ENCODE results near the gene ZNF205. TPM values are rescaled to one million over a fixed set of nuclear protein-coding genes. Genes with fewer than 3 reads are reported as not detected.
A peak's percentile ranks its signal among the peaks of the same experiment; 100 is the strongest.

Gene ZNF205
- total and polyA plus RNA-seq, 10 of the 15 experiments (the other 5 are each of a cell fraction or from before 2014, with no cell fraction given), result 0.26 to 1.5 (median 0.78) TPM; not detected in 2

GRCh38 chr16:3129137-3130131 is 17.0 kb downstream of the ZNF205 start:
- peak; percentile 83 for ATAC-seq
- Histone ChIP-seq H3K27ac (ENCODE audit: control insufficient read depth, insufficient read depth) (peak overlapping the region; percentile 69), H3K27me3 (replicated peaks in 1 of 2; ENCODE audit: control insufficient read depth in 2 of 2, insufficient read depth in 2 of 2, low read length in 1 of 2) (no peaks in the 10 kb centered on the region), H3K79me2 (ENCODE audit: control insufficient read depth, insufficient read depth, low read length) (peaks cover 16% of the 10 kb centered on the region), H2AFZ (ENCODE audit: control insufficient read depth, low read depth, low read length) (peak overlapping the region; percentile 72), H3K4me2 (ENCODE audit: control insufficient read depth, insufficient read depth) (peak overlapping the region; percentile 73), H4K20me1 (ENCODE audit: control insufficient read depth, insufficient read depth) (no peaks in the 10 kb centered on the region), H3K9me3 (replicated peaks; ENCODE audit: control insufficient read depth, insufficient read depth, low read length) (no peaks in the 10 kb centered on the region), H3K9ac (ENCODE audit: control insufficient read depth, insufficient read depth, low read length) (peak overlapping the region; percentile 68), H3K4me1 (ENCODE audit: control insufficient read depth, insufficient read depth, low read length) (peaks cover 10% of the 10 kb centered on the region), H3K4me3 (peak overlapping the region; percentile 70), H3K36me3 (ENCODE audit: control insufficient read depth in 2 of 2, insufficient read depth in 2 of 2, low read length in 1 of 2) (peaks cover 0 to 7% of the 10 kb centered on the region in 2 experiments; a peak in 1 of 4 replicates)
- in situ Hi-C loops (cut with MboI), result loop anchor here (5.0 kb wide), 1 partner anchor 67 kb away; no protein-coding TSS in a partner anchor
- ChIA-PET POLR2A (interaction anchor here (0.7 to 2.6 kb wide), 15 partner anchors 8 to 85 kb away, joined by 3 to 12 read pairs (median 6); partner anchors contain the start of genes ZNF205 and ZSCAN10), CTCF (interaction anchor here (0.6 to 9.4 kb wide), 34 partner anchors 9 to 331 kb away, joined by 3 to 396 read pairs (median 7); partner anchors contain the start of genes BICDL2, HCFC1R1, IL32 and THOC6), RAD21 (ENCODE audit: unreplicated experiment) (interaction anchor here (0.8 to 5.5 kb wide), 22 partner anchors 9 to 397 kb away, joined by 3 to 72 read pairs (median 6); partner anchors contain the start of genes IL32, ZNF205 and ZSCAN10), SMC1A (ENCODE audit: uncharacterized antibody, unreplicated experiment) (interaction anchor here (0.6 to 4.6 kb wide), 29 partner anchors 12 to 340 kb away, joined by 3 to 67 read pairs (median 5); partner anchors contain the start of genes IL32 and ZSCAN10)
- intact Hi-C loops (cut with micrococcal nuclease; ENCODE audit: unreplicated experiment), result loop anchor here (1.0 to 2.0 kb wide), 3 partner anchors 35 to 98 kb away; no protein-coding TSS in a partner anchor
- no peak for DNase-seq (ENCODE audit: low read depth, low spot score)
- BruUV-seq (replicated peaks), result no TSS peak
- WGBS (ENCODE audit: insufficient coverage, insufficient replicate concordance, low lambda C conversion rate, missing lambda C conversion rate), result 10% methylated on average over 28 of the region's 28 CpGs
- peak; percentile 27 for FAIRE-seq
- TF ChIP-seq HCFC1 (IDR thresholded peaks at IDR 0.05; ENCODE audit: low read length), result no peak
- TF ChIP-seq SRF (IDR thresholded peaks at IDR 0.05; ENCODE audit: low read depth in 2 of 2, low read length in 2 of 2), result no peak
- peak; percentile 90 for TF ChIP-seq POLR2AphosphoS2 (IDR thresholded peaks at IDR 0.05; ENCODE audit: low read depth, low read length)
- TF ChIP-seq MYC (IDR thresholded peaks at IDR 0.05; ENCODE audit: insufficient read depth, insufficient read length, insufficient replicate concordance, low read length, severe bottlenecking), result no peak
- no peak for TF ChIP-seq RBBP5 (conservative IDR thresholded peaks at IDR 0.05)
- TF ChIP-seq POU2F2 (IDR thresholded peaks at IDR 0.05; ENCODE audit: borderline replicate concordance, low read depth, low read length), result 0 out of 3 replicates have a peak, but pooled peaks have one; percentile 36
- TF ChIP-seq CTCF (IDR thresholded peaks at IDR 0.05 in 2 of 3, conservative IDR thresholded peaks at IDR 0.05 in 1 of 3; ENCODE audit: control insufficient read depth in 2 of 3, extremely low read depth in 1 of 3, insufficient read depth in 1 of 3, low read depth in 3 of 3, low read length in 3 of 3), result peak; percentile 91 to 95 (median 94)
- TF ChIP-seq KLF5 (IDR thresholded peaks at IDR 0.05; ENCODE audit: partially characterized antibody), result peak; percentile 24
- peak; percentile 37; the same call in 1 of the 2 replicates for TF ChIP-seq GATAD2B (conservative IDR thresholded peaks at IDR 0.05; ENCODE audit: low read depth)
- TF ChIP-seq BHLHE40 (IDR thresholded peaks at IDR 0.05; ENCODE audit: borderline replicate concordance in 1 of 2, low read depth in 2 of 2, low read length in 1 of 2), result peak; percentile 35 to 59; a peak in 2 of 4 replicates
- TF ChIP-seq FOS (IDR thresholded peaks at IDR 0.05; ENCODE audit: borderline replicate concordance, extremely low read depth, insufficient read length), result no peak
- no peak; the same call in 1 of the 2 replicates for TF ChIP-seq MYB (IDR thresholded peaks at IDR 0.05; ENCODE audit: borderline replicate concordance, low read depth, low read length)
- 0 out of 2 replicates have a peak, but pooled peaks have one; percentile 49 for TF ChIP-seq SIN3A (IDR thresholded peaks at IDR 0.05; ENCODE audit: low read depth, low read length)
- TF ChIP-seq ZNF274 (IDR thresholded peaks at IDR 0.05; ENCODE audit: insufficient read depth, insufficient read length), result no peak
- no peak for TF ChIP-seq POLR2AphosphoS5 (IDR thresholded peaks at IDR 0.05; ENCODE audit: low read length)
- TF ChIP-seq ZNF217 (IDR thresholded peaks at IDR 0.05), result no peak
- no peak for TF ChIP-seq NRF1 (conservative IDR thresholded peaks at IDR 0.05; ENCODE audit: low read depth, low read length)

All from GM12878 (cell line).